ENCODE results near the gene TMEM272.

Gene TMEM272

GRCh38 chr13:51764184-51765141, 80.5 kb downstream of the TMEM272 start:
- peak; percentile 91 for FAIRE-seq
- DNase-seq (ENCODE audit: insufficient read length): peak; percentile 51
- TF ChIP-seq POLR2A (IDR thresholded peaks at IDR 0.05; ENCODE audit: low read depth, low read length): peak; percentile 77
- TF ChIP-seq TAF1 (IDR thresholded peaks at IDR 0.05; ENCODE audit: borderline replicate concordance, low read depth, low read length): peak; percentile 57; the same call in 1 of the 2 replicates
- peak; percentile 88 for TF ChIP-seq POLR2AphosphoS5 (IDR thresholded peaks at IDR 0.05; ENCODE audit: low read depth, low read length)

GRCh38 chr13:51763486-51763885, 81.5 kb downstream of the TMEM272 start:
- DNase-seq (ENCODE audit: insufficient read length) (no peak), FAIRE-seq (no peak)
- TF ChIP-seq POLR2AphosphoS5 (IDR thresholded peaks at IDR 0.05; ENCODE audit: low read depth, low read length) (no peak), TAF1 (IDR thresholded peaks at IDR 0.05; ENCODE audit: borderline replicate concordance, low read depth, low read length) (no peak), POLR2A (IDR thresholded peaks at IDR 0.05; ENCODE audit: low read depth, low read length) (no peak)

Measured in GM12892 (cell line).